Activated CD8-positive, alpha-beta memory T cell treated with anti-CD3 and anti-CD28 coated beads, Interleukin-2, amount 50 U/mL, for 24 hours (primary cell): Measurements from ENCODE around the gene SPIB.
A peak's percentile ranks its signal among the peaks of the same experiment; 100 is the strongest.
"Not testable (repeated sequence)": the region's sequence is repeated elsewhere in the genome, so short reads cannot be mapped to it uniquely, and the experiment has no call there.

Experiments
- DNase-seq: peaks from one replicate; pipeline ENCODE4 v3.0.0-alpha.2; 2020; ENCODE audit errors: extremely low read depth

Gene SPIB

DNA sequence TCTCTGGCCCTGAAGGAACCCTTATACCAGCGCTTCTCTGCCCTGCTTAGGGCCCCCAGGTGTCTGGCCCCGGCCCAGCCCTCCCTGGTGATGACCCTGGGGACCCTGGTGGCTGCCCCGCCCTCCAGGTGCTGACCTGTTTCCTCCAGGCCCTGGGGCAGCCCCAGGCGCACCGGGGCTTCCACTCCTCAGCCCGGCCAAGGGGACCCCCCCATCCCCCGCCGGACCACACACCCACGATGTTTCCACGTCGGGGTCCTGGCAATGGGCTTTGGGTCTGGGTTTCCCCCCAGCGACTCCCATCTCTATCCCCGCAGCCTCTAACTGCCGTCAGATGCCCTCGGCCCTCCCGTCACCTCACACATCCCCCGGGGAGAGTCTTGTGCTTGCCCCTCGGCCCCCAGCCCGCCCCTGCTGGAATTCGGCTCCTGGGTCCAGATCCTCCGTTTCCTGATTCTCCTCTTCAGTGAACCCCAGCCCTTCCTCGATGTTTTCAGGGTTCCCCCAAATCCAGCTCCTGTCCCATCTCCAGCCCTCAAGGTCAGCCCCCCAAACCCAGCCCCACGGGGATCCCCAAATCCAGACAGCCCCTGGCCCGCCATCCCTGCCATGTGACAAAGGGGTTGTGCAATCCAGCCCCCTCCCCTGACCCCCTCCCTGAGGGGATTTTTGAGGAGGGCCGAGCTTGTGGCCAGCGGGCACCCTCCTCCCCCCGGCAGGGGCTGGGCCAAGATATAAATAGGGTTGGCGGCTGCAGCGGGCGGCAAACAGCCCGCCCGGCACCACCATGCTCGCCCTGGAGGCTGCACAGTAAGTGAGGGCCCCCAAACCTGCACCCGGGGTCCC, at the start of gene SPIB:
Gene SPIB (plus strand): TSS at position 763 of the 846 bp plus-strand sequence. CDS start 25 bp downstream, at position 788.
- DNase-seq: no peak

DNA sequence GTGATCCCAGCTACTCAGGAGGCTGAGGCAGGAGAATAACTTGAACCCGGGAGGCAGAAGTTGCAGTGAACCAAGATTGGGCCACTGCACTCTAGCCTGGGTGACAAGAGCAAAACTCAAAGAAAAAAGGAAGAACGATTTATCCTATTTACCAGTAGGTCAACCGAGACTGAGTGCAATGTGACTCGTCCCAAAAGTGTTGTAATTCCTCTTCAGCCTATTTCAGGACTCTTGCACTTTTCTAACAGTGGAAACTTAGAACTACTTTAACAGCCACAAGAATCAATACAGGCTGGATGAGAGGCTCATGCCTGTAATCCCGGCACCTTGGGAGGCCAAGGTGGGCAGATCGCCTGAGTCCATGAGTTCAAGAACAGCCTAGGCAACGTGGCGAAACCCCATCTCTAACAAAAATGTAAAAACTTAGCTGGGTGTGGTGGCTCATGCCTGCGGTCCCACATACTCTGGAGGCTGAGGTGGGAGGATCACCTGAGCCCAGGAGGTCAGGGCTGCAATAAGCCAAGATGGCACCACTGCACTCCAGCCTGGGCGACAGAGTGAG, 46.7 kb upstream of the SPIB start:
- no peak for DNase-seq

DNA sequence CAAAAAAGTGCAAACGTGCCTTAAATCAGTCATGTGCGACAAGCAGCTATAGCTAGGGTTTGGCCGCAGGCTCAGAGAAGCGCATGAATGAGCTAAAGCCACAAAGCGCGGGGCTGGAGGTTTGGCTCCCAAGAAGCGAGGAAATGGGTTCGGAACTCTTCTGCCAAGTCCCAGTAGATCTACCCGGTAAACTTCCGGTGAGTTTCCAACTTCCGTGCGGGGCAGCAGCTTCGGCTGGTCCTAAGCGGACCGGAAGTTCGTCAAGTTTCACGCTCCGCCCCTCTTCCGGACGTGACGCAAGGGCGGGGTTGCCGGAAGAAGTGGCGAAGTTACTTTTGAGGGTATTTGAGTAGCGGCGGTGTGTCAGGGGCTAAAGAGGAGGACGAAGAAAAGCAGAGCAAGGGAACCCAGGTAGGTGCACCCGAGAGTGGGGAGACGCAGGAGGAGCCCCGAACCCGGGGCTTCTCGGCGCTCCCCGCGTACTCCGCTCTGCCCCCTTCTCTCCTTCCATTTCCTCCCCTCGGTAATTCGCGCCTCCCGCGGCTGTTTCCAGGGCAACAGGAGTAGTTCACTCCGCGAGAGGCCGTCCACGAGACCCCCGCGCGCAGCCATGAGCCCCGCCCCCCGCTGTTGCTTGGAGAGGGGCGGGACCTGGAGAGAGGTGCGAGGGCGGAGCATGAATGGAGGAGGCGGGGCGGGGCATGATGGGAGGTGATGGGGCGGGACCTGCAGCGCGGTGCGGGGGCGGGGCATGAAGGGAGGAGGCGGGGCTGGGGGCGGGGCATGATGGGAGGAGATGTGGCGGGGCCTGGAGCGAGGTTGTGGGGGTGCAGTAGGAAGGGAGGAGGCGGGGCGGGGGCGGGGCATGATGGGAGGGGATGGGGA, 42.3 kb upstream of the SPIB start, which contains the start of gene NR1H2:
Gene NR1H2 (plus strand): TSS at position 292 of the 885 bp plus-strand sequence. CDS start 1,149 bp downstream, outside the sequence.
- peak; percentile 81 for DNase-seq

DNA sequence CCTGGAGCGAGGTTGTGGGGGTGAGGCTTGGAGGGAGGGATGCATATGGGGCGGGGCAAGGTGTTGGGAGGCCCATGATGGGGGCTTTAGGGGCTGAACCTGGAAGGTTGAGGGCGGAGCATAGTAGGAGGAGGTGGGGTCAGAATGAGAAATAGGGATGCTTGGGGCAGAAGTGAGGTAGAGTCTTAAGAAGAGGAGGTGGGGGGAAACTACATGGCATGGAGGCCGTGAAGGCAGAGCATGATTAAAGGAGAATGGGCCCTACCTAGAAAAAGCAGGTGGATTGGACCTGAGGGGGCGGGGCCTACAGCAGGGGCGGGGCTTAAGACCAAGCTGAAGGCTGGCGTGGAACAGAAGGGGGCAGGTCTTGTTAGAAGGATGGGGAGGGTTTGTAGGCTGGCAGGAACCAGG, 41.7 kb upstream of the SPIB start:
- DNase-seq: no peak

DNA sequence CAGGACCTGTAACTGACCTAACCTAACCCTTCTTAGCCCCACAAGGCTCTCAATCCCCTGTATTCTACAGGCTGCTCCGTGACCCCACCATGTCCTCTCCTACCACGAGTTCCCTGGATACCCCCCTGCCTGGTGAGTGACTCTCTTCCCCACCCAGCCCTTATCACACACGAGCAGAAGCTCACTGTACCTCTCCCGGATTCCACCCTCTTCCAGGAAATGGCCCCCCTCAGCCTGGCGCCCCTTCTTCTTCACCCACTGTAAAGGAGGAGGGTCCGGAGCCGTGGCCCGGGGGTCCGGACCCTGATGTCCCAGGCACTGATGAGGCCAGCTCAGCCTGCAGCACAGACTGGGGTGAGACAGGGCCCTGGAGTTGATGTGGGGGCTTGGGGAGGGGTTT, 41.2 kb upstream of the SPIB start:
- no peak for DNase-seq

DNA sequence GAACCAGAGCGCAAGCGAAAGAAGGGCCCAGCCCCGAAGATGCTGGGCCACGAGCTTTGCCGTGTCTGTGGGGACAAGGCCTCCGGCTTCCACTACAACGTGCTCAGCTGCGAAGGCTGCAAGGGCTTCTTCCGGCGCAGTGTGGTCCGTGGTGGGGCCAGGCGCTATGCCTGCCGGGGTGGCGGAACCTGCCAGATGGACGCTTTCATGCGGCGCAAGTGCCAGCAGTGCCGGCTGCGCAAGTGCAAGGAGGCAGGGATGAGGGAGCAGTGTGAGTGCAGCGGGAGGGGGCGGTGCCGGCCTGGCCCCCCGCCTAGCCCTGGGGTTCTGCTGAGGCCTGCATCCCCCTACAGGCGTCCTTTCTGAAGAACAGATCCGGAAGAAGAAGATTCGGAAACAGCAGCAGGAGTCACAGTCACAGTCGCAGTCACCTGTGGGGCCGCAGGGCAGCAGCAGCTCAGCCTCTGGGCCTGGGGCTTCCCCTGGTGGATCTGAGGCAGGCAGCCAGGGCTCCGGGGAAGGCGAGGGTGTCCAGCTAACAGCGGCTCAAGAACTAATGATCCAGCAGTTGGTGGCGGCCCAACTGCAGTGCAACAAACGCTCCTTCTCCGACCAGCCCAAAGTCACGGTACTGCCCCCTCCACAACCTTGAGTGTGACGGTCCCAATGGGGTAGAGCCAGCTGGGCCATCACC, 40.4 kb upstream of the SPIB start:
- no peak for DNase-seq

DNA sequence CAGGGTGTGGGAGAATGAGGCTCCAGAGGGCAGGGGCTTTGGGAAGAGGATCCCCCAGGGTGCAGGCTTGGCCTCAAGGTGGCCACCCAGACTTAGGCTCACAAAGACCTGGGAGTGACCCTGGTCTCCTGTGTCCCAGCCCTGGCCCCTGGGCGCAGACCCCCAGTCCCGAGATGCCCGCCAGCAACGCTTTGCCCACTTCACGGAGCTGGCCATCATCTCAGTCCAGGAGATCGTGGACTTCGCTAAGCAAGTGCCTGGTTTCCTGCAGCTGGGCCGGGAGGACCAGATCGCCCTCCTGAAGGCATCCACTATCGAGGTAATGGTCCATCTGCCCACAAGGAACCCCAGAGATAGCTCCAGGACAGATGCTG, 39.9 kb upstream of the SPIB start:
- DNase-seq: no peak

DNA sequence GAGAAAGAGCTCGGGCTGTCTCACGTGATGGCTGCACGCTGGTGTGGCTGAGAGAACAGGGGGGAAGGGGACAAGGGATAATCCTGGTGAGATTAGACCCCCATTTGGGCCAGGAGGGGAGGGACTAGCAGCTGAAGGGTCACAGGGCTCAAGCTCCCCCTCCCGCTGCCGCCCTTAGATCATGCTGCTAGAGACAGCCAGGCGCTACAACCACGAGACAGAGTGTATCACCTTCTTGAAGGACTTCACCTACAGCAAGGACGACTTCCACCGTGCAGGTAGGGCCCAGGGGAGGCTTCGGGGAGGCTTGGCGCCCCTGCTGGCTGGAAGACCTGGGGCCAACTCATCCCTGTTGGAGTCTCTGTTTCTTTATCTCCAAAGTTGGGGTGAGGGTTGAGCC, 39.1 kb upstream of the SPIB start:
- no peak for DNase-seq

DNA sequence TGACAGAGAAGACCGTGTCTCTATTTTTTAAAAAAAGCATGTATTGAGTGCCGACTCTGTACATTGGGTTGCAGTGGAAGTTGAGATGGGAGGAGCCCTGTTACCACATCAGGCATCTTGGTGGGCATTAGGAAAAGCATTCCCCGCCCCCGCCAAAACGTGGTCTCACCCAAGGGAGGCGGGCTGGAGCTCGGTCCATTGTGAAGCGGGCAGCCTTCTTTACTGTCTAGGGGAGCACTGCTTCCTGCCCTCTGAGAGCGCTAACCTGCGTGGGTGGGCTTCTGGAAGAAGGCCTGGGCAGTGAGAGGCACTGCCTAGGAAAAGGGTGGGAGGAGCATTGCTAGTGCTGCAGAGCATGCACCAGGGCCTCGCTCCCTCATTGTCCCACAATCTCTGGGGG, 38.6 kb upstream of the SPIB start:
- no peak for DNase-seq

DNA sequence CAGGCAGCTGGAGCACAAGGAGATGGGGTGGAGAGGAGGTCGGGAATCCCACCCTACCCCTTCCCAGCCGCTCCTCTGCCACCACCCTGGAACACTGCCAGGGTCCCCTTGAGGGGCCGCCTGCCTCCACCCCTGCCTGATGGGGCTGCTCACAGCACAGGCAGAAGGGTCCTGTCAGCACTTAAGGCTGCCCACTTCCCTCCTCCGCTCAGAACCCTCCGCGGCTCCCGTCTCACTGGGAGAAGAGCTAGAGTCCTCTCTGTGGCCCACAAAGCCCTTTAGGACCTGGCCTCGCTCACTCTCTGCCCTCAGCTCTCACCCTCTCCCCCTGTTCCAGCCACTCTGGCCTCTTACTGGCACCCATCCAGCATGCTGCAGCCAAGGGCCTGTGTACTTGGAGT, 38.0 kb upstream of the SPIB start:
- DNase-seq: no peak

DNA sequence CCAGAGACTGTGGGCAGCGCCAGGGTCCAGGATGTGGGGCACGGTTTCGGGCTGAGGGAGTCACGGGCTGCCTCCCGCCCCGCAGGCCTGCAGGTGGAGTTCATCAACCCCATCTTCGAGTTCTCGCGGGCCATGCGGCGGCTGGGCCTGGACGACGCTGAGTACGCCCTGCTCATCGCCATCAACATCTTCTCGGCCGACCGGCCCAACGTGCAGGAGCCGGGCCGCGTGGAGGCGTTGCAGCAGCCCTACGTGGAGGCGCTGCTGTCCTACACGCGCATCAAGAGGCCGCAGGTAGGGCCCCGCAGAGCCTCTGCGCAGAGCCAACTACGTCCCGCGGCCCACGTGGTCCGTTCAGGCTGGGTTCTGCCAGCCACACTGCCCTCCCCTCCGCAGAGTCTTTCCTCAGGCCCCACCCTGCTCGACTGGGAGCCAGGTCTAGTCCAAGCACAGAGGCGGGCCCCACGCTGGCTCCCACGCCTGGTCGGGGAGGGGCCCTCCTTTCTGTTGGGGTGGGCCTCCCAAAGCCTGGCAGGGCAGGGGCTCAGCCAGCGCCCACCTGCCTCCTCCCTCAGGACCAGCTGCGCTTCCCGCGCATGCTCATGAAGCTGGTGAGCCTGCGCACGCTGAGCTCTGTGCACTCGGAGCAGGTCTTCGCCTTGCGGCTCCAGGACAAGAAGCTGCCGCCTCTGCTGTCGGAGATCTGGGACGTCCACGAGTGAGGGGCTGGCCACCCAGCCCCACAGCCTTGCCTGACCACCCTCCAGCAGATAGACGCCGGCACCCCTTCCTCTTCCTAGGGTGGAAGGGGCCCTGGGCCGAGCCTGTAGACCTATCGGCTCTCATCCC, 36.6 kb upstream of the SPIB start:
- no peak for DNase-seq

DNA sequence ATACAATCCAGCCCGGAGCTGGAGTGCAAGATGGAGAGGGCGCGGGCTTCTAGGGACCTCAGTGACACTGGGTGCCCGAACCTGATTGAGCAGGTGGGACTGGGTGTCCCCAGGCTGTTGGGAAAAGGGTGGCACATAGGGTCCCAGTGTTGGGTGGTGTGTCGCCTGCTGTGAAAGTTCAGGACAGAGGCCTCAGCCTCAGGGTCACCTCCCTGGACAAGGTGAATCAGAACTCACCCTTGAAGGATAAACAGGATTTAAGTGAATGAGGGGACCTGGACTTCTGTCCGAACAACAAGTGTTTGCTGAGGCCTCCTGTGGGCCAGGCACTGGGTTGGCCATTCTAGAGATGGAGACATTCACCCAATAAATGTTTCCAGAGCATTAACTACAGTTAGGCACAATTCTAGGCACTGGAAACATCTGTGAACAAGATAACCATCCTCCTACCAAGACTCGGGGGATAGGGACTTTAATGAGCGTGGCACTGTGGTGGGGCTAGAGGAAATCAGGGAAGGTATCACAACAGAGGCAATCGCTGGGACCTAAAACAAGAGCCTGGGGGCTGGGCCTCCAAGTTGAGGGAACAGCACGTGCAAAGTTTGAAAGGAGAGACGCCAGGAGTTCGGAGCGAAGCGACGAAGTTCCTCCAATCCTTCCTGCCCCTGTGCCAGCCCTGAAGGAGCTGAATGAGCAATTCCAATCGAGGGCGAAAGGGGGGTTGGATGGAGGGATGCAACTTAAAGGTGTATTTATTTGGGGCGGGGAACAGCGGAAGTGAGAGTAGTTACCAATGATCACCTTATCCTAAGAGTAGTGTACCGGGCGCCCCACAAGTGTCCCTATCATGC, 35.5 kb upstream of the SPIB start:
- DNase-seq: no peak

DNA sequence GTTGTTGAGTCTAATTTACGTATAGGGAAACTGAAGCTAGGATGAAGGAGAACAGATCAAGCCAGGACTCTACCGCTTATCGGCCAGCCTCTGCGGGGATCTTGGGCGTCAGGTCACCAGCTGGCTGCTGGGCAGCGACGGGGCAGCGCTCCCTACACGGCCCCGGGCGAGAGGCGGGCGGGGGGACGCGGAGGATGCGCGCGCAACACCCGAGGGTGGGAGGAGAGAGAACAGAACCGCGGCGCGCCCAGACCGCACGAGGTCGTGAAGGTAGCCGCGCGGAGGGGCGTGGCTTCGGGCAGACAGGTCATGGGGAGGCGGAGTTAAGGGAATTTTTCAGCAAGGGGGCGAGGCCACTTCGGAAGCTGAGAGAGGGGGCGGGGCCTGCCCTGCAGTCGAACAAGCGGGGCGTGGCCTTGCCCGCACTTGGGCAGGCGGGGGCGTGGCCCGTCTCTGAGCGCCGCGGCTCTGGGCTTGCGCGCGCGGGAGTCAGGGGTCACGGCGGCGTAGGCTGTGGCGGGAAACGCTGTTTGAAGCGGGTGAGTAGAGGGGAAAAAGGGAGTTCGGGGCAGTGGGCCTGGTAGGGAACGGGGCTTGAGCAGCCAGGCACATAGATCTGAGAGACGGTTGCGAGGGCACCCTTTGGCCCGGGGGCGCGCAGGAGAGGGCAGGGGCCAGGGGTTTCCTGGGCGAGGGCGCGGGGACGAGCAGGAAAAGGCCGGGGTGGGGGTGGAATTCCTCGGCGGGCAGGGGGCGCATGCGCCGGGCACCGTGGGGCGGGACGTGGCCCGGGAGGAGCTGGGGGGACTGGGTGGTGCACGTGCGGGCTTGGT, 34.7 kb upstream of the SPIB start, which contains the start of gene POLD1:
Gene POLD1 (plus strand): TSS at position 496 of the 833 bp plus-strand sequence. CDS start 14,505 bp downstream, outside the sequence.
- DNase-seq: peak; percentile 93

DNA sequence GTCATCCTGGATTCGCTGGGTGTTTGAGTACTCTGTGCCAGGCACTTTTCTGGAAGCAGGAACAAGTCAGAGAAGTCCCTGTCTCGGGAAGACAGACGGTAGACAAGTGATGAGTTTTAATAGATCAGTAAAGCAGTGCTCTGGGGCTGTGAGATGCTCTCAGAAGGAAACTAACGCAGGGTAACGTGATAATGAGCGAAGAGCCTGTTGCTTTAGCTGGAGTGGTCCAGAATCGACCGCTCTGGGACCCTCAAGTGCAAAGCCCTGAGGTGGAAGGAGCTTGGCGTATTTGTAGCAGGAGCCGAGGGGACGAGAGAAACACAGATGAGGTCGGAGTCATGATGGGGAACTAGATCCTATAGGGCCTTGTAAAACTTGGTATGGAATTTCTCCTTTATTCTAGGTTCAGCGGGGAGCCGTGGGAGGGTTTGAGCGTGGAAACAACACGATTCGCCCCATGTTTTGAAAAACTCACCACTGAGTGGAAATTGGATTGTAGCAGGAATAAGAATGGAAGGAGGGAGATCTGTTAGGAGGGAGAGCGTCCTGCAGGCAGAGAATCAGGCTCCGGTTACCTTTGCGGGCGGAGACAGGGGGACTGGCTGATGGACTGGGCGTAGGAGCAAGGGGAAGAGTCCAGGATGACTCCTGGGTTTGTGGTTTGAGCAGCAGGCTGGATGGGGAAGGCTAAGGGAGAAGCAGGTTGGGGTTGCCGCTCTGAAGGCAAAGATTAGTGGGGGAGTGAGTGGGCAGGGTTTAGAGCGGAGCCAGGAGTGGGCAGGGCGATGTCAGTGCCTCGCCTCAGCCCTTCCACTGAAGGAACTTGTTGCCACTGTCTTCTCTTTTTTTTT, 33.8 kb upstream of the SPIB start:
- no peak for DNase-seq

DNA sequence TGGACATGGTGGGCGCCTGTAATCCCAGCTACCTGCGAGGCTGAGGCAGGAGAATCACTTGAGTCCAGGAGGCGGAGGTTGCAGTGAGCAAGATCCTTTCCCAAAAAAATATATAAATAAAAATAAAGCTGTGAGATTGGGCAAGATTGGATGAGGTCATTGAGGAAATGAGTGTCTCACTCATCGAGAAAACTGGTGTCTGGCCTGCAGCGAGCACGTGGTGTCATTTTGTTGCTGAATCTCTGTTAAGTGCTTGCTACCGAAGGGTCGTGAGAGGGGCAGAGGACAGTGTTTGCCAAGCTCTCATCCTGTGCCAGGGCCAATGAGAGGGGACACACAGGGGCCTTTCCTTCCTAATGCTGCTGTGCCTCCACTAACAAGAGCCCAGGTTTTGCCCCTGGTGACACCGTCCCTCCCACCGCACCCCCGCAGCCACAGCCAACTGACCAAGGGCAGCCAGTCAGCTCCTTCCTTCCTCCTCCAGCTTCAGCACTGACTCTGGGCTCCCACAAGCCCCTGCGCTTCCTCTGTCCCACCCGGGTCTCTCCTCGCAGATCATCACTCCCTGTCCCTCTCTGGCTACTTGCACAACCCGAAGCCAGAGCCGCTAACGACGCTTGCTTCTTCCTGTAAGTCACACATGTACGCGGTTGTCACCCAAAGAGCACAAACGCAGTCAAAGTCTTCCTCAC, 31.4 kb upstream of the SPIB start:
- DNase-seq: no peak

DNA sequence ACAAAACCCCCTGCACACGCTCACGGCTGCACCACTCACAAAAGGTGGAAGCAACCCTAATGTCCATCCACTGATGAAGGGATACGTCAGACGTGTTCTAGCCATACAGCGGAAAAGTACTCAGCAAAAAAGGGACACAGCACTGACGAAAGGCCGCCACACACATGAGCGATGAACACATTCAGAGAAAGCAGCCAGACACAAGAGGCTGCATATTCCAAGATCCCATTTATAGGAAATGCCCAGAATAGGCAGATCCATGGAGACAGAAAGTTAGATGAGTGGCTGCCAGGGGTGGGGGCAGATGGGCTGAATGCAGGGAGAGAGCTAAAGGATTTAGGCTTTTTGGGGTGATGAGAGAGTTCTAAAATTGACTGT, 30.9 kb upstream of the SPIB start:
- DNase-seq: no peak

DNA sequence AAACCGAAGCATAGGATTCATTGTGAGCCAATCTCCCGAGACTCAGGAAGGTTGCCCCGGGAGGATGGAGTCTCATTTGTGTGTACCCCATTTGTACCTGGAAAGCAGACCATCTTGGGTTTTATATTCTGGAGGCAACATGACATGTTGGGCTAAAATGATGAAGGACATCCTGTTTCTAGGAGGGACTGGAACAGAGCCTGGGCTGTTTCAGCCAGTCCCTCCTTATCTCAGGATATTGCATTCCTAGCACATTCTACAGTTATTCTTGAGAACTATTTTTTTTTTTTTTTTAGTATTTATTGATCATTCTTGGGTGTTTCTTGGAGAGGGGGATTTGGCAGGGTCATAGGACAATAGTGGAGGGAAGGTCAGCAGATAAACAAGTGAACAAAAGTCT, 28.4 kb upstream of the SPIB start:
- not testable (repeated sequence) for DNase-seq
